H1 (cell line): Measurements from ENCODE around the gene CCSER2. TPM values are rescaled to one million over a fixed set of nuclear protein-coding genes. Genes with fewer than 3 reads are reported as not detected.

Source experiments
- CTCF ChIA-PET: fragments of 300-600 bp; sonication (Branson Sonifier 250); formaldehyde crosslinking; loops from one replicate; lab custom pipeline; 2021; ENCODE audit not compliant: partially characterized antibody; lab: Charles Lee
- POLR2A ChIA-PET: fragments of 300-600 bp; sonication (Branson Sonifier 250); formaldehyde crosslinking; loops from one replicate; lab custom pipeline; 2021; ENCODE audit warnings: inconsistent platforms; ENCODE audit not compliant: partially characterized antibody; lab: Charles Lee
- DNase-seq, 2 experiments: peaks; one replicate each; pipeline versions ENCODE4 v3.0.0 to v3.0.0-alpha.2; 2010 to 2022; ENCODE audit warnings: low spot score in 2 of 2, low read depth in 1 of 2, mixed read lengths in 1 of 2
- FAIRE-seq: peaks from 2 replicates; lab custom pipeline; 2011; peaks lifted over from hg19 to GRCh38; lab: Jason Lieb, UNC
- H2AFZ ChIP-seq: 2 replicates; pipeline ENCODE4 v1.8.1; 2012; ENCODE audit warnings: low read length, inconsistent platforms
- H2AK5ac ChIP-seq: 2 replicates; pipeline ENCODE4 v1.6.1; 2013; ENCODE audit warnings: low read depth, low read length
- H2BK120ac ChIP-seq: replicated peaks from 2 replicates; pipeline ENCODE3; 2013; ENCODE audit warnings: low read depth, low read length, inconsistent platforms
- H2BK12ac ChIP-seq: 2 replicates; pipeline ENCODE4 v1.6.1; 2013; ENCODE audit warnings: low read depth, low read length
- H2BK15ac ChIP-seq: 2 replicates; pipeline ENCODE4 v1.6.1; 2013; ENCODE audit warnings: low read length
- H2BK20ac ChIP-seq: 2 replicates; pipeline ENCODE4 v1.6.1; 2013; ENCODE audit warnings: low read length
- H2BK5ac ChIP-seq: 2 replicates; pipeline ENCODE4 v1.6.1; 2013; ENCODE audit warnings: low read depth, low read length
- H3K14ac ChIP-seq: 2 replicates; pipeline ENCODE4 v1.6.1; 2013; ENCODE audit warnings: inconsistent platforms; ENCODE audit not compliant: insufficient read length
- H3K18ac ChIP-seq: 2 replicates; pipeline ENCODE4 v1.6.1; 2013; ENCODE audit warnings: low read length; ENCODE audit errors: extremely low read depth
- H3K23ac ChIP-seq: 2 replicates; pipeline ENCODE4 v1.6.1; 2013; ENCODE audit warnings: inconsistent platforms; ENCODE audit not compliant: insufficient read length
- H3K23me2 ChIP-seq: 2 replicates; pipeline ENCODE4 v1.6.1; 2013; ENCODE audit warnings: low read depth, low read length
- H3K27ac ChIP-seq: 2 replicates; pipeline ENCODE4 v1.6.1; 2011; ENCODE audit warnings: low read depth, low read length, inconsistent platforms
- H3K27me3 ChIP-seq, 4 experiments: replicated peaks in 1 of 4; 1 replicate in 1 of 4; 2 replicates in 3 of 4; pipeline versions ENCODE4 v1.6.1 to v1.8.1; 2011 to 2013; ENCODE audit warnings: low read length in 3 of 4, mild to moderate bottlenecking in 3 of 4, inconsistent platforms in 2 of 4, mixed read lengths in 2 of 4, moderate library complexity in 1 of 4; ENCODE audit not compliant: control insufficient read depth in 3 of 4, insufficient read depth in 3 of 4; ENCODE audit errors: extremely low read depth in 1 of 4
- H3K36me3 ChIP-seq, 4 experiments: 2 replicates each; pipeline versions ENCODE4 v1.6.1 to v1.8.1; 2011 to 2013; ENCODE audit warnings: mild to moderate bottlenecking in 4 of 4, low read length in 3 of 4, moderate library complexity in 2 of 4, control low read depth in 1 of 4, inconsistent platforms in 1 of 4; ENCODE audit not compliant: insufficient read depth in 4 of 4, control insufficient read depth in 2 of 4
- H3K4ac ChIP-seq: replicated peaks from 2 replicates; pipeline ENCODE3; 2013; ENCODE audit warnings: low read length, low read depth, mixed read lengths, inconsistent platforms; ENCODE audit not compliant: insufficient read length
- H3K4me1 ChIP-seq, 4 experiments: replicated peaks in 1 of 4; 1 replicate in 1 of 4; 2 replicates in 3 of 4; pipeline versions ENCODE4 v1.6.1 to v1.8.1; 2011 to 2013; ENCODE audit warnings: low read length in 3 of 4, inconsistent platforms in 2 of 4, mixed read lengths in 1 of 4; ENCODE audit not compliant: insufficient read depth in 4 of 4, control insufficient read depth in 3 of 4
- H3K4me2 ChIP-seq, 2 experiments: 2 replicates each; pipeline versions ENCODE4 v1.6.1 to v1.8.1; 2011 to 2013; ENCODE audit warnings: low read depth in 2 of 2, low read length in 2 of 2, control low read depth in 1 of 2, inconsistent platforms in 1 of 2, mild to moderate bottlenecking in 1 of 2; ENCODE audit not compliant: insufficient read depth in 1 of 2
- H3K4me3 ChIP-seq, 4 experiments: fragments of 200-600, 300-600 bp in 1 of 4; sonication (generic), shearing (Covaris generic), sonication (Bioruptor Twin) in 1 of 4; 2 replicates each; pipeline versions ENCODE4 v1.5.1 to v1.8.1; 2011 to 2016; ENCODE audit warnings: low read length in 4 of 4, low read depth in 3 of 4, control low read depth in 2 of 4, inconsistent platforms in 2 of 4, mild to moderate bottlenecking in 2 of 4, mixed read lengths in 1 of 4, moderate library complexity in 1 of 4; ENCODE audit not compliant: insufficient read depth in 2 of 4; ENCODE audit errors: extremely low read depth in 1 of 4
- H3K56ac ChIP-seq: replicated peaks from 2 replicates; pipeline ENCODE3; 2013; ENCODE audit warnings: low read depth, mild to moderate bottlenecking, mixed read lengths, low read length, inconsistent platforms; ENCODE audit not compliant: insufficient read length
- H3K79me1 ChIP-seq: 2 replicates; pipeline ENCODE4 v1.6.1; 2013; ENCODE audit warnings: low read depth, low read length, control low read depth
- H3K79me2 ChIP-seq, 2 experiments: 2 replicates each; pipeline versions ENCODE4 v1.6.1 to v1.8.1; 2012 to 2013; ENCODE audit warnings: low read length in 2 of 2, mild to moderate bottlenecking in 2 of 2, inconsistent platforms in 1 of 2; ENCODE audit not compliant: insufficient read depth in 2 of 2, control insufficient read depth in 1 of 2
- H3K9ac ChIP-seq, 4 experiments: replicated peaks in 1 of 4; 1 replicate in 1 of 4; 2 replicates in 3 of 4; pipeline versions ENCODE4 v1.6.1 to v1.8.1; 2011 to 2013; ENCODE audit warnings: low read depth in 3 of 4, low read length in 3 of 4, control low read depth in 2 of 4, mild to moderate bottlenecking in 2 of 4, moderate library complexity in 2 of 4, inconsistent platforms in 1 of 4; ENCODE audit errors: extremely low read depth in 1 of 4
- H3K9me3 ChIP-seq, 2 experiments: 2 replicates each; pipeline versions ENCODE4 v1.6.1 to v1.8.1; 2012 to 2013; ENCODE audit warnings: mild to moderate bottlenecking in 2 of 2, moderate library complexity in 2 of 2, control low read depth in 1 of 2, inconsistent platforms in 1 of 2, low read depth in 1 of 2, low read length in 1 of 2, mixed read lengths in 1 of 2; ENCODE audit not compliant: insufficient read depth in 2 of 2
- H4K20me1 ChIP-seq, 2 experiments: replicated peaks in 1 of 2; 2 replicates each; pipeline versions ENCODE3 to v1.8.1; 2011 to 2013; ENCODE audit warnings: inconsistent platforms in 2 of 2, low read length in 2 of 2, mild to moderate bottlenecking in 1 of 2; ENCODE audit not compliant: insufficient read depth in 2 of 2, control insufficient read depth in 1 of 2
- H4K5ac ChIP-seq: 2 replicates; pipeline ENCODE4 v1.6.1; 2013; ENCODE audit warnings: low read length, low read depth, mixed read lengths, inconsistent platforms; ENCODE audit not compliant: insufficient read length
- H4K8ac ChIP-seq: 2 replicates; pipeline ENCODE4 v1.8.0; 2013; ENCODE audit warnings: mild to moderate bottlenecking, moderate library complexity, low read length, inconsistent platforms; ENCODE audit not compliant: insufficient read depth; ENCODE audit errors: extremely low read depth
- H4K91ac ChIP-seq: replicated peaks from 2 replicates; pipeline ENCODE3; 2013; ENCODE audit warnings: low read length, mixed read lengths, inconsistent platforms; ENCODE audit not compliant: insufficient read length
- CTCF ChIP-seq, 3 experiments: IDR thresholded peaks; 1 replicate in 2 of 3; 2 replicates in 1 of 3; pipeline versions ENCODE4 v1.5.1 to v1.6.1; 2011; ENCODE audit warnings: low read length in 3 of 3, mild to moderate bottlenecking in 3 of 3, inconsistent platforms in 2 of 3, low read depth in 1 of 3, moderate library complexity in 1 of 3; ENCODE audit not compliant: insufficient read depth in 1 of 3; ENCODE audit errors: control extremely low read depth in 1 of 3
- MAFK ChIP-seq: IDR thresholded peaks from 2 replicates; pipeline ENCODE4 v1.6.1; 2012; ENCODE audit warnings: low read depth, mild to moderate bottlenecking, improper control_type of control experiment, low read length
- WGBS, 2 experiments: shearing (Covaris generic) in 1 of 2; methylation state at CpG; one replicate each; pipeline versions ENCODE4 v1.1.6 to v1.1.7; 2013 to 2015; ENCODE audit warnings: low lambda C conversion rate in 2 of 2, mixed read lengths in 2 of 2, inconsistent platforms in 1 of 2, low coverage in 1 of 2, missing lambda C conversion rate in 1 of 2; ENCODE audit not compliant: insufficient replicate concordance in 2 of 2, insufficient coverage in 1 of 2, insufficient read length in 1 of 2; ENCODE audit errors: extremely low coverage in 1 of 2, missing lambda C conversion rate in 1 of 2; 5-methylcytosine and 5-hydroxymethylcytosine counted together
- polyA plus RNA-seq, 7 experiments: library from polyadenylated mRNA; depleted of rRNA in 3 of 7; stranded (reverse) in 5 of 7; unstranded in 2 of 7; fragments of >200 nt in 5 of 7; fragments of 200-250 nt in 2 of 7; gene quantifications; 1 replicate in 5 of 7; 2 replicates in 1 of 7; 4 replicates in 1 of 7; pipeline versions ENCODE4 v1.2.1 to v1.2.3, GENCODE V29; 2011 to 2013; ENCODE audit warnings: missing spikeins in 2 of 7, mixed read lengths in 2 of 7
- total RNA-seq: library from RNA; stranded (reverse); fragmentation: NEBNext Ultra II Directional; extraction: Animal tissue kit (Norgen Biotek cat#: 25700); gene quantifications from 2 replicates; pipeline ENCODE4 v1.2.1, GENCODE V29; 2021

CCSER2 gene
- total and polyA plus RNA-seq, 2 of the 8 experiments (the other 6 are each of a cell fraction or from before 2014, with no cell fraction given): 6.9 to 30.5 TPM

- H4K91ac ChIP-seq: no peak overlapping the region
- TF ChIP-seq MAFK (no peak), CTCF (IDR thresholded peaks at IDR 0.05; ENCODE audit: control extremely low read depth in 1 of 3, insufficient read depth in 1 of 3, low read depth in 1 of 3, low read length in 3 of 3) (no peak)
- TF ChIP-seq, all 59 proteins: peak for 0
- Histone ChIP-seq H2BK5ac (no peak overlapping the region), H3K9ac (no peak overlapping the region), H2BK12ac (no peak overlapping the region), H4K20me1 (no peaks in the 10 kb centered on the region), H3K27me3 (no peaks in the 10 kb centered on the region), H3K4me2 (no peak overlapping the region), H3K14ac (no peak overlapping the region), H2BK120ac (no peak overlapping the region), H3K4ac (no peak overlapping the region), H2BK15ac (no peak overlapping the region), H3K4me1 (peaks cover 0 to 3% (median 0%) of the 10 kb centered on the region in 4 experiments; a peak in 1 of 7 replicates), H3K23ac (no peak overlapping the region), H3K23me2 (no peaks in the 10 kb centered on the region; the same call in 1 of the 2 replicates), H3K36me3 (peaks cover 0 to 8% (median 3%) of the 10 kb centered on the region in 4 experiments; a peak in 3 of 8 replicates), H3K27ac (no peak overlapping the region), H3K9me3 (no peaks in the 10 kb centered on the region), H3K18ac (no peak overlapping the region), H3K79me1 (no peaks in the 10 kb centered on the region), H2AK5ac (no peak overlapping the region), H2BK20ac (no peak overlapping the region), H3K4me3 (no peak overlapping the region), H2AFZ (no peak overlapping the region), H4K8ac (no peak overlapping the region), H3K79me2 (no peaks in the 10 kb centered on the region), H3K56ac (no peak overlapping the region), H4K5ac (no peak overlapping the region)
- ChIA-PET CTCF (interaction anchor here (0.6 to 2.9 kb wide), 6 partner anchors 25 to 397 kb away, joined by 3 to 17 read pairs (median 4); no protein-coding TSS in a partner anchor), POLR2A (interaction anchor here (0.6 kb wide), 1 partner anchor 372 kb away, joined by 3 read pairs; the partner anchor contains the start of gene GHITM)
- DNase-seq (no peak), FAIRE-seq (no peak)
- 94% methylated on average over 5 of the region's 5 CpGs; no CpG with 5 or more reads in 1 of the 2 experiments for WGBS, 2 experiments
Measured at GRCh38 chr10:84511709-84512285, 183.4 kb downstream of the CCSER2 start.
